ENCODE data around the gene BLVRA. TPM values are rescaled to one million over a fixed set of nuclear protein-coding genes. Genes with fewer than 3 reads are reported as not detected.
"Not testable (repeated sequence)": the region's sequence is repeated elsewhere in the genome, so short reads cannot be mapped to it uniquely, and the experiment has no call there.

Gene BLVRA, protein sequence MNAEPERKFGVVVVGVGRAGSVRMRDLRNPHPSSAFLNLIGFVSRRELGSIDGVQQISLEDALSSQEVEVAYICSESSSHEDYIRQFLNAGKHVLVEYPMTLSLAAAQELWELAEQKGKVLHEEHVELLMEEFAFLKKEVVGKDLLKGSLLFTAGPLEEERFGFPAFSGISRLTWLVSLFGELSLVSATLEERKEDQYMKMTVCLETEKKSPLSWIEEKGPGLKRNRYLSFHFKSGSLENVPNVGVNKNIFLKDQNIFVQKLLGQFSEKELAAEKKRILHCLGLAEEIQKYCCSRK
- 50.6 TPM for polyA plus RNA-seq (2013, experiment 1 of 2; ENCODE audit: insufficient read length)
- 58.9 TPM for polyA plus RNA-seq (2013, experiment 2 of 2; ENCODE audit: insufficient read length)

DNA sequence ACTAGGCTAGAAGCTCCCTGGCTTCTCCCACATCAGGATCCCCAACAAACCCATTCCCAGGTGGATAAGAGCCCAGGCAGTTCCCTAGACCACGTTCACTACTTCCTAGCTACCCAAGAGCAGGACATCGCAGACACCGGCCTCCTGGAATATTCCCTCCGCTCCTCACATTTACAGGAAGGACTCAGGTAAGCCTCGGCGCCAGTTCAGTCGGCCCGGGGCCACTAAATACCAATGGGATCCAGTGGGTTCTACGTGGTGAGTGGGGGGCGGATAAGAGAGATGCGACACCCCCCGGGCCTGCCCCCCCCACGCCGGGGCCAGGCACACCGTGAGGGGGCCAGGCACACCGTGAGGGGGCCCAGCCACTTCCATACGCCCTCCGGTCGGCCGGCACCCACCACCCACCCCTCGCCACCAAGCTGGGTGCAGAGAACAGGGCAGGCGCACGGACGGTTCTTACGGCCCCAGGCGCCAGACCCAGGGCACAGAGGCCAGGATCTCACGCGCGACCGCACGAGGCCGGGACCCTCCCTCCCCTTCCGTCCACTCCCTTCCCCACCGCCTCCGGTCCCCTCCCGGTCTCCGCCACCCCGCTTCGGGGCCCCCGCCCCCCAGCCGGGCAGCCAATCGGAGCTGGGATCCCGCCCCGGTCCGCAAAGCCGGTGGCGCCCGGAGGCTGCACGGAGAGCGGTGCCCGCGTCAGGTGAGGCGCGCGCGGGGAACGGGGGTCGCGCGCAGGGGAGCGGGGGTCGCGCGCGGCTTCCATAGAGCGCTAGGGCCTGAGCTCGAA, at the start of gene BLVRA:
TSS of gene BLVRA (plus strand) at position 652 of the 793 bp plus-strand sequence. CDS start 12,479 bp downstream, outside the sequence.
- peak; percentile 55 for DNase-seq

DNA sequence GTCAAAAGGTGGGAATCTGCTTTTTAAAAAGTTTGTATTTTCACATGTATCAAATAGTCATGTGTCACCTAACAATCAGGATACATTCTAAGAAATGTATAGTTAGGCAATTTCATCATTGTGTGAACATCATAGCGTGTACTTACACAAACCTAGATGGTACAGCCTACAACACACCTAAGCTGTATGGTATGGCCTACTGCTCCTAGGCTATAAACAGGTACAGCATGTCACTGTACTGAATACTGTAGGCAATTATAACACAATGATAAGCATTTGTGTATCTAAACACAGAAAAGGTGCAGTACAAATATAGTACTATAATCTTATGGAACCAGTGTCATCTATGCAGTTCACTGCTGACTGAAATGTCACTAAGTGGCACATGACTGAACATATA, 47.0 kb upstream of the BLVRA start:
- no peak for DNase-seq

DNA sequence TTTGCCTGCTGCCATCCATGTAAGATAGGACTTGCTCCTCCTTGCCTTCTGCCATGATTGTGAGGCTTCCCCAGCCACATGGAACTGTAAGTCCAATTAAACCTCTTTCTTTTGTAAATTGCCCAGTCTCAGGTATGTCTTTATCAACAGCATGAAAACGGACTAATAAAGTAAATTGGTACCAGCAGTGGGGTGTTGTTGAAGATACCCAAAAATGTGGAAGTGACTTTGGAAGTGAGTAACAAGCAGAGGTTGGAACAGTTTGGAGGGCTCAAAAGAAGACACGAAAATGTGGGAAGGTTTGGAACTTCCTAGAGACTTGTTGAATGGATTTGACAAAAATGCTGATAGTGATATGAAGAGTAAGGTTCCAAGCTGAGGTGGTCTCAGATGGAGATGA, 42.5 kb upstream of the BLVRA start:
- not testable (repeated sequence) for DNase-seq

DNA sequence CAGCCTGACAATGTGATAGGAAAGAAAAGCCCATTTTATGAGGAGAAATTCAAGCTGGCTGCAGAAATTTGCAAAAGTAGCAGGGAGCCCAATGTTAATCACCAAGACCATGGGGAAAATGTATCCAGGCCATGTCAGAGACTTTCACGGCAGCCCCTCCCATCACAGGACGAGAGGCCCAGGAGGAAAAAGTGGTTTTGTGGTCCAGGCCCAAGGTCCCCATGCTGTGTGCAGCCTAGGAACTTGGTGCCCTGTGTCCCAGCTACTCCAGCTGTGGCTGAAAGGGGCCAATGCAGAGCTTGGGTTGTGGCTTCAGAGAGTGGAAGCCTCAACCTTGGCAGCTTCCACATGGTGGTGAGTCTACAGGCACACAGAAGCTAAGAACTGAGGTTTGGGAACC, 41.9 kb upstream of the BLVRA start:
- no peak for DNase-seq

DNA sequence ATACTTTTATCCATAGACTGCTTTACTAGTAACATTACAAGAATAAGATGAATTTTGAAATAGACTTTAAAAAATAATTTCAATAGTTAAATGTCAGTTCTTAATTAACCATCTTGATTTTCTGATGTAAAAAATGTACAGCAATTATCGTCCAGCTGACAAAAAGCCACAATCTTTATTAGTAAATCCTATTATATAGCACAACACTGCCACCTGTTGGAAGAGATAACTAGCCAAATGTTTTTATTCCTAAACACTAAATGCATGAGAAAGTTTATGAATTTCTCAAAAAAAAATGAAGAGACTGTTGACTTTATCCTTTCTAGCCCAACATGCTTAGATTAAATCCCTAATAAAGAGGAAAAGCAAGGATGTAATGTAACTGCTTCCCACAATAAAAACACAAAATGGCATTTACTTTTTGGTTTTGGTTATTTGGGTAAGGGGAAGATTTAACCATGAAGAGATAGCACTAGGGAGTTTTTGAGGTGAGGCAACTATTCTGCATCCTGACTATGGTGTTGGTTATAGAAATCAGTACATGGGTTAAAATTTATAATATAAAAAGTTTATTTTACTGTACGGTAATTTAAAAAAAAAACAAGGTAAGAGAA, 37.2 kb upstream of the BLVRA start:
- peak; percentile 58 for DNase-seq

DNA sequence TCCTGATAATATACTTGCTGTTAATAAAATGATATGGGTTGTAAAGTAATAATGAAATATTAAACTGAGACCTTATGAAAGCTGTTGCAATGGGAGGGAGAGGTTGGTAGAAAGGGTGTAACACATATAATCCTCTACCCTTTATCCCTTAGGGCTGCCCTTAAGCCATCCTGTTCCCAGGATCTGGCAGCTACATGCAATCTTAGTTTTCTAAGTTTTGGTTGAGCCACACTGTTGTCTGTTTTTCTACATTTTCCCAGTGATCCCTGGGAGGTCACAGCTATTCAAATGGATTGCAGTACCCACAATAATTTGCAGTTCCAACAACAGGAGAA, 35.5 kb upstream of the BLVRA start:
- no peak for DNase-seq

DNA sequence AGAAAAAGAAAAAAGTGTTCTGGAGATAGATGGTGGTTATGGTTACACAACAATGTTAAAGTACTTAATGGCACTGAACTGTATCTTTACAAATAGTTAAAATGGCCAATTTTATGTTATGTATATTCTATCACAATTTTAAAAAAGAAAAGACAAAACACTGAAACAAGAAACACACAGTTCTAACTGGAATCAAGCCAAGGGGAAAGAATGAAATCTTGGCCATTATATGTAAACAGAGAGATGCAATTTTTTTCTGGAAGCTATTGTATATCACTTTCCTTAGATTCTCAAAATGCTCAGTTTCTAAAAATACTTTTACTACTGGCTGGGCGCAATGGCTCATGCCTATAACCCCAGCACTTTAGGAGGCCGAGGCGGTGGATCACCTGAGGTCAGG, 33.2 kb upstream of the BLVRA start:
- no peak for DNase-seq

DNA sequence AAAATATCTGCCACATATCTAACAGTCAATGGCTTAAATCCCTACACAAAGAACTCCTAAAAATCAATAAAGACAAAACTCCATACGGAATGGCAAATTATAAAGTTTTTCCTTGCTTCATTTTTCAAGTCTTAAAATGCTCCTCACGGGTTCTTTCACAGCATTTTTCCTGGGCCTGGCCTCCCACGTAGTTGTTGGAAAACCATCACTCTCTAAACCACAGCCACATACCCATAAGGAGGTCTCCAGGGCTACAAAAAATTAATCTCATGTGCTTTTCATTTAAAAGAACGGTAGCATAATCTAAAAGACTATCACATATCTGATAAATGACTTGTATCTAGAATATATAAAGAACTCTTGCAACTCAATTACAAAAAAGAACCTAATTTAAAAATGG, 32.0 kb upstream of the BLVRA start:
- DNase-seq: peak; percentile 14

DNA sequence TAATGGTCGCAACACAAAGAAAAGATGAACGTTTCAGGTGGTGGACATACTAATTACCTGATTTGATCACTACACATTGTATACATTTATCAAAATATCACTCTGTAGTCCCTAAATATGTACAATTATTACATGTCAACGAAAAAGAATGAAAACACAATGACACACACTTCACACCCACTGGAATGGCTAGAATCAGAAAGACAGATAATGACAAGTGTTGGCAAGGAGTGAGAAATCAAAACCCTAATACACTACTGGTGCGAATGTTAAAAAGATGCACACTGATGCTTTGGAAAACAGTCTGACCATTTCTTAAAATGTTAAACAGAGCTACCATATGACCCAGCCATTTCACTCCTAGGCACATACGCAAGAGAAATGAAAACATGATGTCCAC, 31.5 kb upstream of the BLVRA start:
- DNase-seq: no peak

DNA sequence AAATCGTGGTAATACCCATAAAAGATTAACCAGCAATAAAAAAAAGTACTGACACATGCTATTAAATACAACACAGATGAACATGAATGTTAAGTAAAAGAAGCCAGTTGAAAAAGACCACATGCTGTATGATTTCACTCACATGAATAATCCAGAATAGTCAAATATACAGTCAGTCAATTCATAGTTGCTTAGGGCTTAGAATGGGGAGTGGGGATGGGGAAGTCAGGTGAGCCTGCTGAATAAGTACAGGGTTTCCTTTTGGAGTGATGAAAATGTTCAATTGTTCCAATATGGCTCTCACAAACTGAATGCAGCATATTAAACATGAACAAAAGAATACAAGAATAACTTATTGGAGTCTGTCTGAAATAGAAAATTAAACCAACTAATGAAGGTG, 31.0 kb upstream of the BLVRA start:
- DNase-seq: no peak

DNA sequence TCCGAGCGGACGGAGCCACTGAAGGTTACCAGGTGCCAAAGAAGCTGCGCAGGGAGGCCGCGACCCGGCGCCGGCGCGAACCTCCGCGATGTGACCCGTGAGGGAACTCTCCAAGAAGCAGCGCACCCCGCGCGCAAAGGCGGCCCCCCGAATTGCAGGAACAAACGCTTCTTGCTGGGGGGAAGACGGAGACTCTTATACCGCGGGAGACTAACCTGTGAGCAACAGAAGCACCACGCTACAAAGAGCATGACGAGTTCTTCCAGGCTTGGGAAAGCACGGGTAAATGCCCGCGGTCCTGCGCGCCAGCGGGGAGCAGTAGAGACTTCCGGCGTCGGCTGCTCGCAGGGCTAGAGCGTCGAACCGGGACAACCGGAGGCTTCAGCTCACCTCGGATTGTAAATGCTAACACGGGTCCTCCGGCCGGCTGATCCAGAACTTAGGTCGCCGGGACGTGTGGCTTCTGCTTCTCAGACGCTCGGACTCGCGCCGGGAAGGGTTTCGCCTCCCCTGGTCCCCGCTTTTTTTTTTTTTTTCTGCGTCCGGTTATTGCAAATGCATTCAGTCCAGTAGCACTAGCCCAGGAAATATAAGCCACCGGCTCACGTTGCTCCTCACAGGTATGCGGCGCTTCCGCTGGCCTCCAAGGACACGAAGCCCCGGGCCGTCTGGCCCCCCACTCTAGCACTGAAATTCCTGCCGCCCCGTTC, 29.1 kb upstream of the BLVRA start, which contains the start of gene COA1:
TSS of gene COA1 (minus strand) at position 310 of the 710 bp plus-strand sequence. CDS start 80,909 bp downstream, outside the sequence.
- DNase-seq: peak; percentile 89

DNA sequence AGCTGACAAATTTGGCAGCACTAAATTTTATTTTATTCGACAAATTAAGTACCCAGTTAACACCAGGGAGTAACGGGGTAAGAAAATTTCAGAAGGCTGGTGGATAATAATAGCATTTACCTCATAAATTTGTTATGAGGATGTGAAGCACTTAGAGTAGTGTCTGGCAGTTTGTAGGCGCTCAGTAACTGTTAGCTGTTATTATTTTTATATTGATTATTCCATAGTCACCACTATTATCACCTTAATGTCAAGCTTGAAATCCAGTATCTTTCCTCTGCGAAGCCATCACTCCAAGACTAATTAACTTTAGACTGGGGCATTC, 28.6 kb upstream of the BLVRA start:
- DNase-seq: no peak

DNA sequence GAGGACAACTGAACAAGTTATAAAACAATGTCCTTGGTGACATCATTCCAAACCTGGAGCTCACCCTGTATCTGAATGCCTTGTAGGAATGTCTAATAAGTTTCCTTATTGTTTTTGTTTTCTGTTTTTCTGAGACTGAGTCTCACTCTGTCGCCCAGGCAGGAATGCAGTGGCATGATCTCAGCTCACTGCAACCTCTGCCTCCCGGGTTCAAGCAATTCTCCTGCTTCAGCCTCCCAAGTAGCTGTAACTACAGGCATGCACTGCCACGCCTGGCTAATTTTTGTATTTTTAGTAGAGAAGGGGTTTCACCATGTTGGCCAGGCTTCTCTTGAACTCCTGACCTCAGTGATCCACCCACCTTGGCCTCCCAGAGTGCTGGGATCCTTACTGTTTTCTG, 27.0 kb upstream of the BLVRA start:
- not testable (repeated sequence) for DNase-seq

DNA sequence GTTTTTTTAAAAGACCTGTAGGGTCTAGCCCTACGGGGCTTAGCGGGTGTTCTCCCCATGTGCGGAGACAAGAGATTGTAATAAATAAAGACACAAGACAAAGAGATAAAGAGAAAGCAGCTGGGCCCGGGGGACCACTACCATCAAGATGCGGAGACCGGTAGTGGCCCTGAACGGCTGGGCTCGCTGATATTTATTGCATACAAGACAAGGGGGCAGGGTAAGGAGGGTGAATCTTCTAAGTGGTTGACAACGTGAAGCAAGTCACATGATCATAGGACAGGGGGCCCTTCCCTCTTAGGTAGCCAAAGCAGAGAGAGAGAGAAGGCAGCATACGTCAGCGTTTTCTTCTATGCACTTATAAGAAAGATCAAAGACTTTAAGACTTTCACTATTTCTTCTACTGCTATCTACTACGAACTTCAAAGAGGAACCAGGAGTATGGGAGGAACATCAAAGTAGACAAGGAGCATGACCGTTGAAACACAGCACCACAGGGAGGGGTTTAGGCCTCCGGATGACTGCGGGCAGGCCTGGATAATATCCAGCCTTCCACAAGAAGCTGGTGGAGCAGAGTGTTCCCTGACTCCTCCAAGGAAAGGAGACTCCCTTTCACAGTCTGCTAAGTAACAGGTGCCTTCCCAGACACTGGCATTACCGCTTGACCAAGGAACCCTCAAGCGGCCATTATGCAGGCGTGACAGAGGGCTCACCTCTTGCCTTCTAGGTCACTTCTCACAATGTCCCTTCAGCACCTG, 23.7 kb upstream of the BLVRA start:
- not testable (repeated sequence) for DNase-seq

DNA sequence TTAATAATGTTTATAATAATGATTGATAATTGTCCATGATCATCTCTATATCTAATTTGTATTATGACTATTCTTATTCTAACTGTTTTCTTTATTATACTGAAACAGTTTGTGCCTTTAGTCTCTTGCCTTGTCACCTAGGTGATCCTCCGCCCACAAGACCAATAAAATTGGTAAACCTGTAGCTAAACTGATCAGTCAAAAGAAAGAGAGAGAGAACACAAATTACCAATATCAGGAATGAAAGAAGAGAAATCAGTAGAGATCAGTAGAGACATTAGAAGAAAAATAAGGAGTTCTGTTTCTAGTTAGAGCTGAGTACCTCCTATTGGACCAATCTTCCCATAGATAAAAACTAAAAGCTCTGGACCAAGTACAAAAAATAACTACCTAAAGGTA, 23.1 kb upstream of the BLVRA start:
- no peak for DNase-seq

DNA sequence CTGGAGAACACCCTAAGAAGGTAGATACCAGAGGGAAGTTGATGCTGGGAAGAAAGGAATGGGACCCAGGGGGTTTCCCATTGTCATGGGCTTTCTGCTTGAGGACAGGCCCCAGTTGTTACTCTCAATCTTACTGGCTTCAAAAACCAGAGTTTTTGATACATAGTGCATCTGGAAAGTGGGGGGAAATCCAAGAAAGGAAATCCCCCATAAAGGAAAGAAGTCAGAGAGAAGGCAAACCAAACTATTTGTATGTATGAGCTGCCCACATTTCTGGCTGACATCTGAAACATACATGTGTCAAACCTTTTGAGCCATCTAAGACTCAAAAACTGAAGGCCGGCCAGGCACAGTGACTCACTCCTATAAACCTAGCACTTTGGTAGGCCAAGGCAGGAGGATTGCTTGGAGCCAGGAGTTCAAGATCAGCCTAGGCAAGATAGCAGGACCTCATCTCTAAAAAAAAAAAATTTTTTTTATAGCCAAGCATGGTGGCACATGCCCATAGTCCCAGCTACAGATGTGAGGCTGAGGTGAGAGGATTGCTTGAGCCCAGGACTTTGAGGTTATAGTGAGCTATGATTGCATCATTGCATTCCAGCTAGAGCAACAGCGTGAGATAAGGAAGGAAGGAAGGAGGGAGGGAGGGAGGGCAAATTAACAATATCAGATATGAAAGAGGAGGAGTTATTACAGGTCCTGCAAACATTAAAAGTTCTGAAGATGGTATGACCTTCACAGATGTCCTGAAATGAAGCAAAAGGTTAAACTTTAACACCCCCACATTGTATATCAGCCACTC, 22.5 kb upstream of the BLVRA start:
- peak; percentile 19 for DNase-seq

DNA sequence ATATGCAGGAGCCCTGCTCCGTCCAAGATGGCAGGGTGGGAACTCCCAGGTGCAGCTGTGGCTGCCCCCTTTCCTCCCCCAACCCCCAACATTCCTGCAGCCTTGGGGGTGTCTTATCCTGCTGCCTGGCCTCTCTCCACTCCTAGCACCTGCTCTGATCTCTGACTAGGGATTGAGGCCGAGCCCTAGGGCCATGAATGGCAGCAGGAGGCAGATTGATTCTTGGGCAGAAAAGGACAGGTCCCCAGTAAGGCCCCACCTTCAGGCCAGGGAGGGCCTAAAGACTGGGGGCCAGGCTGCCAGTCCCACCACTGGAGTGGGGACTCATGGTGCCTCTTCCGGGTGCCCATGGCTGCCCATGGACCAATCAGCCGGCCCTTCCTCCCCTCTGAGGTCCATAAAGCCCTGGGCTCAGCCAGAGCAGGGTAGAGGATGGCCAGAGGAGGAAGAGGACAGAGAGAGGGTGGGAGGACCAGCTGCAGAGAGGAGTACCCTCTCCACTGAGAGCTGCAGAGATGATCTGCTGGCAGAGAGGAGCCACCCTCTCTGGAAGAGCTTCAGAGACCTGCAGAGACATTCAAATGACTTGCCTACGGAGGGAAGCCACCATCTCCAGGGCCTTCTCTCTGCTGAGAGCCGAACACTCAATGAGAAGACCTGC, 20.9 kb upstream of the BLVRA start:
- DNase-seq: no peak

DNA sequence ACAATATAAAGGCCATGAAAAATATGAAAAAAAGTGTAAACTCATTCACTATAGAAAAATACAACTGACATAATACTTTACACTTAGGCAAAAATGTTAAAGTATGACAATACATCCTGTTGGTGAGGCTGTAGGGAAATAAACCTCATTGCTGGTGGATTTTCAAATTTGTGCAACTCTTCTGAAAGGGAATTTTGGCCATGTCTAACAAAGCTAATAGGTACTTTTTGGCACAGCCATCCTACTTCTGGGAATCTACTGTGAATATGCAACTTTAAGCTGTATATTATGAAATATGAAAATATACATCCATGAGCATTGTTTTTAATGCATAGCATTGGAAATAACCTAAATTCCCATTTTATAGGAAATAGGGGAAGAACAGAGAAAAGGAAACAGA, 15.8 kb upstream of the BLVRA start:
- DNase-seq: no peak

DNA sequence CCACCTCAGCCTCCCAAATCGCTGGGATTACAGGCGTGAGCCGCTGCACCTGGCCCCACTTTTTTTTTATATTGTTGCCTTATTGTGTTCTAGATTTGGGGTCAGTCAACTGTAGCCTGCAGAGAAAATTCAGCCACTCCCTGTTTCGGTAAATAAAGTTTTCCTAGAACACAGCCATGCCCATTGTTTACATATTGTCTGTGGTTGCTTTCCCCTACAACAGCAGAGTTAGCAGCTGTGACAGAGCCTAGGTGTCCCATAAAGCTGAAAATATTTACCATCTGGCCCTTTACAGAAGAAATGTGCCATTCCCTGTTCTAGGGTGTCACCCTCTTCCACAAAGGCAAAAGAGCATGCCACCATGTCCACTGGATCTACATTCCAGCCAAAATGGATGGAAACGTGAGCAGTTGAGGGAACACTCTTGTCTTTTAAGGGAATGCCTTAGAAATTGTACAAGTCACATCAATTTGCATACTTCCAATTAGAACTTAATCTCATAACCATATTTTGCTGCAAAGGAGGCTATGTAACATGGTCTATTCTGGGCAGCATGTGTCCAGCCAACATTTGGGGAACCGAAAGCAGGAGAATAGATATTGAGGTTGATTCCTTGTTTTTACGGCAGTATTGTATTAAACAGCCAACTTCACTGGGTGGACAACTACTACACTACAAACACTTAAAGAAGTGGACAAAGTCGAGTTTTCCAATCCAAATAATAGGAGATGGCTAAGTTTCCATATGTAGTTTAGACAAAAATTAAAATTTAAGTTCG, 11.0 kb upstream of the BLVRA start:
- no peak for DNase-seq

DNA sequence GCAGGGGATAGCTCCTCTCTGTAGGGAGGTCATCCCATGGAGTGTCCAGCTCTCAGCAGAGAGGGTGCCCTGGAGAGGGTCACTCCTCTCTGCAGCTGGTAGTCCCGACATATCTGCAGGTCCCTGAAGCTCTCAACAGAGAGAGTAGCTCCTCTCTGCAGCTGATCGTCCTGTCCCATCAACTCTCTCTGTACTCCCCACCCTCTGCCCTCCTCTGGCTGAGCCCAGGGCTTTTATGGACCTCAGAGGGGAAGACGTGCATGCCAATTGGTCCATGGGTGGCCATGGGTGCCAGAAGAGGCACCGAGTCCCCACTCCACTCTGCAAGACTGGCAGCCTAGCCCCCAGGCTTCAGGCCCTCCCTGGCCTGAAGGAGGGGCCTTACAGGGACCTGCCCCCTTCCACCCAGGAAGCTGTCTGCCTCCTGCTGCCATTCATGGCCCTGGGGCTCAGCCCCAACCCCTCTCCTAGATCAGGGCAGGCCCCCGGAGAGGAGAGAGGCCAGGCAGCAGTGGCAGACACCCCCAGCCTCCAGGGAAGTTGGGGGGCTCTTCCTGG, 9.0 kb upstream of the BLVRA start:
- DNase-seq: no peak
